Retina (tissue), 1 donor: Measurements from ENCODE around the gene ADARB2.

ENCODE experiments used
- DNase-seq: peaks from one replicate; pipeline ENCODE4 v3.0.0-alpha.2; 2016

ADARB2 gene

DNA sequence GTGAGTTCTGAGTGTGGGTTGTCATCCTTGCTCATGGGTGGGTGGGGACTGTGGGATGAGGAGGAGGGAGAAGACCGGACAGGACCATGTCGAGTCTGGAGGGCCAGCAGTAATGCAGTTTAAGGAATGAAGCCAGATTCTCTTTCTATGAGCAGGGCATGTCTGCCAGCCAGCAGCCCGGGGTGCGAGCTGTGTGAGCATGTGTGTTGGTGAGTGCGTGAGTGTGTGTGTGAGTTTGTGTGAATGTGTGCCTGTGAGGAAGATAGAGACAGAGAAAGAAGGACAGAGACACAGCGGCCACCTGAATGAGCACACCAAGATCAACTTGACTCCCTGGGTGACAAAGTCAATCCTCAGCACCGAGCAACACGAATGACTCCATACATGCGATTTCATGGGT, 52.3 kb downstream of the ADARB2 start:
- no peak for DNase-seq

- DNase-seq, result no peak
Observed at GRCh38 chr10:1683649-1684048, 53.7 kb downstream of the ADARB2 start.

DNA sequence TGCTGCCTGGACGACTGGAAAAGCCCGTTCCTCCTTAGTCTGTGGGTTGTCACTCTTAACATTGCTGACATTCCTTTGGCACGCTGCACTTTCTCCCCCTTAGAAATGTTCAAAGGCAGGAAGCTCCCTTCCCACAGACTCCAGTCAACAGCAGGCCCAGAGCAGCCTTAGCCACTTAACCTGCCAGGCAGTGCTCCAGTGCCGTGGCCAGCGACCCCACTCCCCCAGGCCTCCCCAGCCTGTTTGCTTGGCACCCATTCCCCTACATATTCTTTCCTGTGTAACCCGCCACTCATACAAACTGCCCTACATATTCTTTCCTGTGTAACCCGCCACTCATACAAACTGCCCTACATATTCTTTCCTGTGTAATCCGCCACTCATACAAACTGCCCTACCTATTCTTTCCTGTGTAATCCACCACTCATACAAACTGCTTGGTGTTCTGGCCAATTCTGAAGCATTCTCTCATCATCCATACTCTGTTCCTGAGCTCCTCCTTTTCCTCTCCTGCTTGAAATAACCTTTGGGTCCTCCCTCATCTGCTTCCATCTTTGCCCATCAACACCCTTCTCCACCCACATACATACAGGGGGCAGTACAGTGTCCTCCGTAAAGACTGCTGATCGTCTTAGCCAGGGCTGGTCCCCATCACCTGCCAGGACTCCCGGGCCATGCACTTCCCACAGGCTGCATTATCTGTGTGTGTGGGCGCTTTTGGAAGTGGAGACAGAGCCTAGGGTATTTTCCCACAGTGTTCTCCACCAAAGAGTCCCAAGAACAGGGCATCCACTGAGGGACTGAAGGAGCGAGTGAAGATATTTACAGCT, 57.3 kb downstream of the ADARB2 start:
- no peak for DNase-seq

DNA sequence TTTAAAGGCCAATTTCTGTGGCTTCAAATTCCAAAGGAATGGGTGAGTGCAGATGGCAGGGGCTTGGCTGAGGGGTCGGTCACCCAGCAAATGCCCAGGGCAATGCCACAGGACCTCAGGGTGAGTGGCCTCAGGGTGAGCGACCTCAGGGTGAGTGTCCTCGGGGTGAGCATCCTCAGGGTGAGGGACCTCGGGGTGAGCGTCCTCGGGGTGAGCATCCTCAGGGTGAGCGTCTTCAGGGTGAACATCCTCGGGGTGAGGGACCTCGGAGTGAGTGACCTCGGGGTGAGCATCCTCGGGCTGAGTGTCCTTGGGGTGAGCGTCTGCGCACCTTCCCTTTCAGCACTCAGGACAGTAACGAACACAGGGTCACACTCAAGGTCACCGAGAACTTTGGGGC, 59.2 kb downstream of the ADARB2 start:
- DNase-seq, result no peak

DNA sequence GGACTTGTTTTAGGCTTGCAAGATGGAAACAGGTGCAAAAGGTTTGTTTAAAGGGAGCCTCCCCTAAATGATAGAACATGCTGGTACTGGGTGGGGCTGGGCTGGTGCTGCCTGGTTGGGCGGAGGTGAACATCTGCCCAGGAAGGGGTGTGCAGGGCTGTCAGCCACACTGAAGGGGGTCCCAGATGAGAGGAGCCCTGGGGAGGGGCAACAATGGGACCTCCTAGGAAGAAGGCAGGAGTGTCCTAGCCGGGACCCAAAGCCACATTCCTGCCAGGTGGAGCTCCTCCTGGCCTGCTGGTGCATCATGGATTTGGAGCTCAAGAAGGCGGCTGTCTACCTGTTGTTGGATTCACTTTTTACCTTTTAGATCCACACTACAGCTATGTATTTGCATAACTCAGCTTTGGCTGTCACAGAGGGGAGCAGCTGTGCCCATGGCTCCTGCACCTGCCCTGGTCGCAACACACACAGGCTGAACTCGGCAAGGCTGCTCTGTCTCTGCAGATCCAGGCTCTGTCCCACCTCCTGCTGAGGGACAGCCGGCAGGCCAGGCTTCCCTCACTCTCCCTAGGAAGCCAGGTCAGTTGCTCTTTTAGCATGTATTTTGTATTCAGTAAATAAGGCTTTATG, 59.9 kb downstream of the ADARB2 start:
- no peak for DNase-seq

DNA sequence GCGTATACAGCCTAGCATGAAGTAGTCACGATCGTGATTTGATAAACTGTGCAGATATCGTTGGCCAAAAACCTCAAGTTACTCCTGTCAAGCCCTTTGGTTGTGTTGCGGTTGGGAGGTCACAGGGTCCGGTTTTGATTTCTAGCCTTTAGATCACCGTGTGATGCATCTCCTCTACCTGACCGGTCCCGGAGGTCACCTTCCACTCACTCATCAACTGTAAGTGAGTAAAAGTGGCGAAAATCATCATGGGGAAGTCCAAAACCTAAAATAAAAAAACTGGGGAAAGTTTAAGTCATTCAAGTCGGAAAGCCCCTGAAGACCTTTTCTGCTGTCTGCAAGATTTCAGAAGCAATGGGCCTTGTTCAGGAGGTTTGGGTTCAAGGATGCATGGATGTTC, 62.8 kb downstream of the ADARB2 start:
- no peak for DNase-seq

DNA sequence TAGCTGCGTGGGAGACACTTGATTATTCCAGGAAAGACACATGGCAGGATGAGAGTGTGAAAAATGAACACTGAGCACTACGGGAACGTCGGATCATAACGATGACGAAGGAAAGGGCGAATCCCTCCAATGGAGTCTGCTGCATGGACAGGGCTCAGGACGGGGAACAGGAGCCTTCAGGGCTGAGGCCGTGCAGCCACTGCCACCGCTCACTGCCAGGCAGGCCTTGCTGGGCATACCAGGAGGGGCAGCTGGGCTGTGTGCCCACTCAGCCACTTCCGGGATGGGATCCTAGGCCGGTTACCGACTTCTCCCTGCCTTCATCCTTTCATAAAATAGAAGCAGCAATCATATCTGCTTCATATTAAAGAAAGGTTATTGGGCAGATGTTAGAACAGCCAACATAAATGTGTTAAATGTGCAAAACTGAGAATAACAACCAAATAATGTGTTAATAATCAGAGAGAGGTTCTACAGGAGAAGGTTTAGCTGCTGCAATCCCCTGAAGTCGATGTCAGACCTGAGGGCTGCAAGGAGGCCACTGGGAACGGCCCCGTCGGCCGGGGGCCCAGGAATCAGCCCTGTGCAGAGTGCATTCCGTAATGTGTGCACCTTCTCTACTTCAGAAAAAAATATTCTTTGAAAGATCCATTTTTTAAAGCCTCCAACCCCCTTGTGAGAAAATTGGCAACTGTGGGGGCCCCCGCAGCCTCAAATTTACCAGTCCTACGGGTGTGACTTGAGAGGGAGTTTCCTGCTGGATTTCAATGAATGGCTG, 63.6 kb downstream of the ADARB2 start:
- no peak for DNase-seq

DNA sequence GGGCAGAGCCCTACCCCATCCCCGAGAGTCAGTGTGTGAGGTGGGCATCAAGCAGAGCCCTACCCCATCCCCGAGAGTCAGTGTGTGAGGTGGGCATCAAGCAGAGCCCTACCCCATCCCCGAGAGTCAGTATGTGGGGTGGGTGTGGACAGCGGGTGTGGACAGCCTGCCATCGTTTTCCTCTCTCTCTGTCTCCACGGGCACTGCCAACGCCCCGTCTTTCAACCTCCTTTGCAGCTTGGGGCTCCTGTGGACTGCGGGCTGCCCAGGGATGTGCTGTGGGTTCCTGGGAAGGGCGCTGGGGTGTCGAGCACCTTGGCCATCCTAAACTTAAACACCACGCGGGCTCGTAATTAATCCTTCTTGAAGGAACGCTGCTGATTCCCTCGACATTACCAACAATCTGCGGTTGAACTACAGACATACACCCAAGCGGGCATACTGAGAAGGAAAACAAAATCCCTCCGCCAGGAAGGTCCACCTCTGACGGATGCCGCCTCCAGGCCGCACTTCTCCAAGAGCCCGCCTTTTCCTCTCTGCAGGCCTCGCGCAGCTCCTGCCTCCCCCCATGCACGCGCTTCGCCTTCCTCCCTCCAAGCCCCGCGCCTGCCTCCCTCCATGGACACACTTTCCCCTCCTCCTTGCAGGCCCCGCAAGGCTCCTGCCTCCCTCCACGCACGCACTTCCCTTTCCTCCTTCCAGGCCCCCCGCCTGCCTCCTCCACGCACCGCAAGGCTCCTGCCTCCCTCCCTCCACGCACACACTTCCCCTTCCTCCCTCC, 65.1 kb downstream of the ADARB2 start:
- no peak for DNase-seq

DNA sequence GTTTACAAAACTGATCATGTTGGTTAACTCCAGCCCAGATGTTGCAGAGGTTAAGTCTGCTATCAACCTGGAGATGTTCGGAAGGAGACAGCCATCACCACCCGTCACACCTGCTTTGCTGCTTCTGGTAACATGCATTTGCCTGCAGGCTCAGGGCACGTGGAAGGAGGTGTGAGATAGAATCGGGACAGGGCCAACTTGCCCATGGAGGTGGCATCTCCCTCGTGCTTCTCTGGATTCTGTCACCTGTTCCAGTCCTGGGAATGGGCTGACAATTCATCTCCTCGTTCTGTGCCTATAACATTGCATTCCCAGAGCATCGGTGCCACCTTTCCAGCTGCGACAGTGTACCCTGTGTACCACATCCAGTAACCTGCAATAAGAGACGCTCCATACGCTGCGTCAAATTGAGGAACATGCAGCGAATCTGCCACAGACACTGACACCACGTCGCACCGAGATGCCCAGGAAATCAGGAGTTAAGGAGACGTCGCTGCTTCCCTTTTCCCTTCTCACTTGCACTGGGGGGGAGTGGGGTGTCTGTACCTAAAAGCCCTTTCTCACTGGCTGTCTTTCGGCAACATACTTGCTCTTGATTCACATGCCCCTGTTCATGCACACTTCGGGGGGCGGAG, 65.8 kb downstream of the ADARB2 start:
- DNase-seq, result no peak

- DNase-seq, result no peak
Observed at GRCh38 chr10:1670541-1671365, 66.6 kb downstream of the ADARB2 start.

DNA sequence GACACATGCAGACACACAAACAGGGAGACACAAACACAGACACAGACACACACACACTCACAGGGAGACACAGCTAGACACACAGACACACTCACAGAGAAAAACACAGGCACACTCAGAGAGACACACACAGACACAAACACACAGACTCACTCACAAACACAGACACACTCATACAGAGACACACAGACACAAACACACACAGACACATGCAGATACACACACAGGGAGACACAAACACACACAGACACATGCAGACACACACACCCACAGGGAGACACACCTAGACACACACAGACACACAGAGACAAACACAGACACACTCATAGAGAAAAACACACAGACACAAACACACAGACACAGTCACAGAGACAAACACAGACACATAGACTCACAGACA, 67.9 kb downstream of the ADARB2 start:
- no peak for DNase-seq

- no peak for DNase-seq
Observed at GRCh38 chr10:1668399-1668798, 68.9 kb downstream of the ADARB2 start.

GRCh38 chr10:1667392-1667791, 69.9 kb downstream of the ADARB2 start:
- DNase-seq, result no peak

GRCh38 chr10:1666147-1666546, 71.2 kb downstream of the ADARB2 start:
- no peak for DNase-seq

GRCh38 chr10:1665681-1666080, 71.6 kb downstream of the ADARB2 start:
- DNase-seq, result no peak

DNA sequence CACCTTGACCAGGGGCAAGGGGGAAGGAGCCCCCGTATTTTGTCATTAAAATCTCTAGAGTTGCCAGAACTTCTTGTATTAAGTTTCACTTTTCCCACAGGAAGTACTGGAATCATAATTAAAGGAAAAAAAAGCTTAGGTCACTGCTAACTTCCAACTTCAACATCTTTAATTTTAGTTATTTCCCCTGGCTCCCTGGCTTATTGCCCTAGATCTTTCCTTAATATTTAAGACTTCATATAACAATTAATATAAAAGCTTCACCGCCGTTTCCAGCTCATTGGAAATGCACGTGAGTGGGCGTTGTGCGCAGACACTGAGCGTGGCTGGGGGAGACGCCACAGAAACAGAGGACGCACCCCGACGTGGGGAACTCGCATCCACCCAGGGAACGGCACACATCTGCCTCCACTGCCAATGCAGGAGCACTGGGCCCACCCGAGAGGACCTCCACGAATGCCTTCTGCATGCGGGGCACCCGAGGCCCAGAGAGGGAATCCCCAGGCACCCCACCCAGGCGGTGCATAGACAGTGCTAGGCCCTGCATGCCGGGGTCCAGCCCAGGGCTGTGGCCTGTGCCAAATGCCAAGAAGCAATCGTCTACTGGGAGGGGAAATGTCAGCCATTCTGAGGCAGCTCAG, 72.2 kb downstream of the ADARB2 start:
- DNase-seq, result no peak

GRCh38 chr10:1664333-1664964, 72.9 kb downstream of the ADARB2 start:
- no peak for DNase-seq

DNA sequence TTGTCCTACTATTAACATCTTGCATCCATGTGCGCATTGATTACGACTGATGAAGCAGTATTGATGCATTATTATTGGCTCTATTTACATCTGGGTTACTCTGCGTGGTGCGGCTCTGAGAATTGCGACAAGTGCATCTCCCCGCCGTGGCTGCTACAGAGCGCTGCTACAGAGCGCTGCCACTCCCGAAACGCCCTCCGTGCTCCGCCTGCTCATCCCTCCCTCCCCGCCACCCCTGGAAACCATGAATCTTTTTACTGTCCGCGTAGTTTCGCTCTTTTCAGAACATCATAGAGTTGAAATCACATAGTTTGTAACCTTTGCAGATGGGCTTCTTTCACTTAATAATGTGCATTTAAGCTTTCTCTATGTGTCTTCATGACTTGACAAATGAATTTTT, 74.1 kb downstream of the ADARB2 start:
- no peak for DNase-seq

DNA sequence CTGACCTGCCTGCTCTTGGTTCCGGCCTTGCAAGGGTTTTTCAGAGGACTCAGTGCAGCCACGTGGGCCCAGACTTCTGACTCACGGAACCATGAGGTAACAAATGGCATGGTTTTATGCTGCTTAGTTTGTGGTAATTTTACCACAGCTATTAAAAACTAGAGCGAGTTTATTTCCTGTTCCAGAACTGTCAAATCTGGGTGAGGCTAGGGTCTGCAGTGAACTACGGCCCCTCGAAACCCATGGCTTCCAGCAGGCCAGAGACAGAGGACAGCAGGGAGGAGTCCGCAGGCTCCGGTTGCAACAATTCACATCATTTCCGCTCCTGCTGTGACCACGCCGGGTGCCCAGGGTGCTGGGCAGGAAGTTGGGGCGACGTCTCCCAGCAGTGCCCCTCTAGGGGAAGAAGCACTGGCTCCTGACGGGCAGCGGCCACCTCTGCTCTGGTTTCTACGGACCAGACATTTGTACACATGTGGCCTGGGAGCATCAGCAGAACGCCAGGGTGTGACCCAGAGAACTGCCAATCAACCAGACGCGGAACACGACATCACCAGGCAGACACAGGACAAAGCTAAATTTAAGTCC, 74.8 kb downstream of the ADARB2 start:
- no peak for DNase-seq

DNA sequence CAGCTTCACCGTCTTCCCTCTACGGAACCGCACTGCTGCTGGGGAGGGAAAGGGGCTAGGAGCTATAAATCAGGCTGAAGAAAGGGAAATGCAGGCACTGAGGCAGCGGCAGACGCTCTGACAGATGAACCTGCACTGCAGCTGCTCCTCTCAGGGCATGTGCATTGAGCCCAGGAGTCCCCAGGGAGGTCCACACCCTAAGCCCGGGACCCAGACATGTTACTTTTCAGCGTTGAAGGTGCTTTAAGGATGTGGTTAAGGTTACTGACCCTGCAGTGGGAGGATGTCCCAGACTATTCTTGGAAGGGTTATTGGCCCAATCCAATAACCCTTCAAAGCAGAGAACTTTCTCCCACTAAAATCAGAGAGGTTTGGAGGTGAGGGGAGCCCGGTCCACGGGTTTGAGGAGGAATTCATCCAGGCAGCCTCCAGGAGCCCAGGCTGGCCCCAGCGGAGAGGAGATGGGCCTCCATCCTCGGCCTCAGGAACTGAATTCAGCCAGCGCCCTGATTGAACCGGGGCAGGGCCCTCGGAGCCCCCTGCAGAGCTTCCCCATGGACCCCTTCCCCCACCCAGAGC, 75.4 kb downstream of the ADARB2 start:
- no peak for DNase-seq
